Measurements from ENCODE around the gene AUTS2. TPM values are rescaled to one million over a fixed set of nuclear protein-coding genes. Genes with fewer than 3 reads are reported as not detected.

The AUTS2 gene
- total and polyA plus RNA-seq, 2 experiments from 2014 or later = 32.0 to 91.0 TPM

- Histone ChIP-seq H3K27ac (ENCODE audit: low read depth) (no peak overlapping the region), H3K4me2 (no peak overlapping the region), H3F3A (replicated peaks; ENCODE audit: low read depth) (no peaks in the 10 kb centered on the region), H3K36me3 (ENCODE audit: insufficient read depth) (no peaks in the 10 kb centered on the region), H3K4me1 (ENCODE audit: insufficient read depth) (no peaks in the 10 kb centered on the region), H3K27me3 (ENCODE audit: insufficient read depth) (no peaks in the 10 kb centered on the region), H3K9me2 (ENCODE audit: insufficient read depth) (no peaks in the 10 kb centered on the region), H2AFZ (no peak overlapping the region), H3K4me3 (no peak overlapping the region), H4K20me1 (replicated peaks; ENCODE audit: insufficient read depth) (no peaks in the 10 kb centered on the region), H3K79me2 (replicated peaks; ENCODE audit: insufficient read depth) (no peaks in the 10 kb centered on the region)
- H3K4me1 Mint-ChIP-seq = peaks cover 10% of the 10 kb centered on the region; the same call in 2 of the 3 replicates
- no peaks in the 10 kb centered on the region for H3K36me3 Mint-ChIP-seq (ENCODE audit: low read depth)
- DNase-seq (ENCODE audit: low spot score) (no peak), ATAC-seq (no peak)
- no peaks in the 10 kb centered on the region for H3K27me3 Mint-ChIP-seq (ENCODE audit: insufficient read depth, low read depth, poor library complexity)
- H3K27ac Mint-ChIP-seq = no peak overlapping the region
- H3K9me3 Mint-ChIP-seq = no peaks in the 10 kb centered on the region
- no peak overlapping the region for H3K4me3 Mint-ChIP-seq
- TF ChIP-seq ZNF462 (CRISPR knock-in tag; IDR thresholded peaks at IDR 0.05) (no peak), STAT1 (IDR thresholded peaks at IDR 0.05; ENCODE audit: unreplicated experiment) (no peak), EZH2 (IDR thresholded peaks at IDR 0.05; ENCODE audit: low read depth, unreplicated experiment) (no peak), JUNB (IDR thresholded peaks at IDR 0.05; ENCODE audit: unreplicated experiment) (no peak), POLR2AphosphoS5 (IDR thresholded peaks at IDR 0.05; ENCODE audit: low read depth) (no peak), EZH2phosphoT487 (IDR thresholded peaks at IDR 0.05; ENCODE audit: unreplicated experiment) (no peak), ETS1 (IDR thresholded peaks at IDR 0.05) (no peak), NANOG (IDR thresholded peaks at IDR 0.05; ENCODE audit: borderline replicate concordance) (no peak), CREB1 (CRISPR knock-in tag; IDR thresholded peaks at IDR 0.05; ENCODE audit: low read depth) (no peak), CTCF (conservative IDR thresholded peaks at IDR 0.05; ENCODE audit: low read depth in 2 of 2) (no peak), ZNF331 (CRISPR knock-in tag; IDR thresholded peaks at IDR 0.05; ENCODE audit: low read depth) (no peak), REST (IDR thresholded peaks at IDR 0.05; ENCODE audit: unreplicated experiment) (no peak), ZNF114 (CRISPR knock-in tag; IDR thresholded peaks at IDR 0.05) (no peak)
These were observed 97.8 kb downstream of the AUTS2 start for GRCh38 chr7:69696054-69696591.

Measured in GM23338 (cell line).